ENCODE data around the gene ZNF718. TPM values are rescaled to one million over a fixed set of nuclear protein-coding genes. Genes with fewer than 3 reads are reported as not detected.
A peak's percentile ranks its signal among the peaks of the same experiment; 100 is the strongest.
"Not testable (repeated sequence)": the region's sequence is repeated elsewhere in the genome, so short reads cannot be mapped to it uniquely, and the experiment has no call there.

ZNF718 gene
- total and polyA plus RNA-seq, 2 donors (not counting 1 experiment from before 2014, with no cell fraction given), result 1.5 to 4.8 TPM

- Histone ChIP-seq H3K4me2 (ENCODE audit: extremely low read depth, insufficient read depth, low read length) (no peak overlapping the region), H3K4me3 (replicated peaks in 1 of 4; ENCODE audit: control extremely low read depth in 1 of 4, insufficient read depth in 1 of 4, low read depth in 3 of 4, low read length in 4 of 4) (no peak overlapping the region), H3K79me2 (ENCODE audit: control insufficient read depth, insufficient read depth, low read length) (peaks cover 16% of the 10 kb centered on the region), H3K9ac (ENCODE audit: insufficient read depth, low read length) (no peak overlapping the region), H3K27me3 (ENCODE audit: control insufficient read depth, insufficient read depth, low read length) (no peaks in the 10 kb centered on the region), H3K9me3 (ENCODE audit: control insufficient read depth, insufficient read depth, low read depth, low read length) (no peaks in the 10 kb centered on the region), H3K27ac (ENCODE audit: insufficient read depth, low read length) (no peak overlapping the region), H4K20me1 (ENCODE audit: control insufficient read depth, extremely low read depth, insufficient read depth, low read length) (no peaks in the 10 kb centered on the region), H3K4me1 (ENCODE audit: control insufficient read depth, extremely low read depth, insufficient read depth, low read length) (peaks cover 4% of the 10 kb centered on the region), H2AFZ (ENCODE audit: low read length) (no peak overlapping the region), H3K36me3 (ENCODE audit: control insufficient read depth, insufficient read depth, low read length) (no peaks in the 10 kb centered on the region)
- TF ChIP-seq CTCF (conservative IDR thresholded peaks at IDR 0.05 in 1 of 2, IDR thresholded peaks at IDR 0.05 in 1 of 2; ENCODE audit: low read depth in 1 of 2, low read length in 2 of 2) (no peak), EZH2 (IDR thresholded peaks at IDR 0.05; ENCODE audit: low read length, missing control alignments) (no peak)
- DNase-seq (ENCODE audit: low read depth in 2 of 2), result no peak
Measured at GRCh38 chr4:121408-122084, 2.8 kb upstream of the ZNF718 start.

- H3K36me3 ChIP-seq (ENCODE audit: control insufficient read depth, insufficient read depth, low read length); H4K20me1 ChIP-seq (ENCODE audit: control insufficient read depth, extremely low read depth, insufficient read depth, low read length); H3K27ac ChIP-seq (ENCODE audit: insufficient read depth, low read length); H3K4me2 ChIP-seq (ENCODE audit: extremely low read depth, insufficient read depth, low read length); H3K9ac ChIP-seq (ENCODE audit: insufficient read depth, low read length); H3K4me1 ChIP-seq (ENCODE audit: control insufficient read depth, extremely low read depth, insufficient read depth, low read length); H3K27me3 ChIP-seq (ENCODE audit: control insufficient read depth, insufficient read depth, low read length); H3K9me3 ChIP-seq (ENCODE audit: control insufficient read depth, insufficient read depth, low read depth, low read length); DNase-seq (ENCODE audit: low read depth in 2 of 2): not testable (repeated sequence)
- Histone ChIP-seq H3K79me2 (ENCODE audit: control insufficient read depth, insufficient read depth, low read length) (peaks cover 16% of the 10 kb centered on the region), H2AFZ (ENCODE audit: low read length) (peak overlapping the region; percentile 74), H3K4me3 (replicated peaks in 1 of 4; ENCODE audit: control extremely low read depth in 1 of 4, insufficient read depth in 1 of 4, low read depth in 3 of 4, low read length in 4 of 4) (peak overlapping the region in 2 of 4 experiments; percentile 69 to 79)
Measured at GRCh38 chr4:123922-124274, 403 bp upstream of the ZNF718 start.

GRCh38 chr4:125091-125771, 930 bp downstream of the ZNF718 start:
- H4K20me1 ChIP-seq (ENCODE audit: control insufficient read depth, extremely low read depth, insufficient read depth, low read length), result no peaks in the 10 kb centered on the region
- peak overlapping the region; percentile 79 for H3K9ac ChIP-seq (ENCODE audit: insufficient read depth, low read length)
- peak overlapping the region; percentile 84 for H3K4me2 ChIP-seq (ENCODE audit: extremely low read depth, insufficient read depth, low read length)
- TF ChIP-seq CTCF (conservative IDR thresholded peaks at IDR 0.05 in 1 of 2, IDR thresholded peaks at IDR 0.05 in 1 of 2; ENCODE audit: low read depth in 1 of 2, low read length in 2 of 2) (no peak), EZH2 (IDR thresholded peaks at IDR 0.05; ENCODE audit: low read length, missing control alignments) (no peak)
- peak overlapping the region; percentile 69 to 89 (median 80) for H3K4me3 ChIP-seq (replicated peaks in 1 of 4; ENCODE audit: control extremely low read depth in 1 of 4, insufficient read depth in 1 of 4, low read depth in 3 of 4, low read length in 4 of 4)
- peak overlapping the region; percentile 86 for H3K27ac ChIP-seq (ENCODE audit: insufficient read depth, low read length)
- H2AFZ ChIP-seq (ENCODE audit: low read length), result peak overlapping the region; percentile 98
- peak; percentile 20 to 52 for DNase-seq (ENCODE audit: low read depth in 2 of 2)
- H3K79me2 ChIP-seq (ENCODE audit: control insufficient read depth, insufficient read depth, low read length), result peaks cover 16% of the 10 kb centered on the region
- H3K9me3 ChIP-seq (ENCODE audit: control insufficient read depth, insufficient read depth, low read depth, low read length), result no peaks in the 10 kb centered on the region
- no peaks in the 10 kb centered on the region for H3K36me3 ChIP-seq (ENCODE audit: control insufficient read depth, insufficient read depth, low read length)
- peaks cover 4% of the 10 kb centered on the region for H3K4me1 ChIP-seq (ENCODE audit: control insufficient read depth, extremely low read depth, insufficient read depth, low read length)
- H3K27me3 ChIP-seq (ENCODE audit: control insufficient read depth, insufficient read depth, low read length), result no peaks in the 10 kb centered on the region

All from fibroblast of lung (primary cell).